WERI-Rb-1 (cell line): ENCODE results near the gene GPATCH11.

Experiments
- DNase-seq: peaks from one replicate; pipeline ENCODE4 v3.0.0-alpha.2; 2020
- H3K27ac ChIP-seq: fragments of 250-450 bp; sonication (Bioruptor Pico); 2 replicates; pipeline ENCODE4 v1.5.1; 2020; ENCODE audit warnings: mild to moderate bottlenecking, moderate library complexity
- H3K27me3 ChIP-seq: fragments of 250-450 bp; sonication (Bioruptor Pico); 2 replicates; pipeline ENCODE4 v1.5.1; 2021; ENCODE audit warnings: mild to moderate bottlenecking, low read depth, moderate library complexity; ENCODE audit not compliant: insufficient read depth, severe bottlenecking
- H3K36me3 ChIP-seq: fragments of 250-450 bp; sonication (Bioruptor Pico); 2 replicates; pipeline ENCODE4 v1.5.1; 2020; ENCODE audit warnings: mild to moderate bottlenecking, moderate library complexity
- H3K4me3 ChIP-seq: 2 replicates; pipeline ENCODE4 v1.5.1; 2011; ENCODE audit warnings: low read depth, mild to moderate bottlenecking, control low read depth, low read length
- H3K9me3 ChIP-seq: fragments of 250-450 bp; sonication (Bioruptor Pico); 2 replicates; pipeline ENCODE4 v1.5.1; 2021; ENCODE audit warnings: mild to moderate bottlenecking, moderate library complexity; ENCODE audit not compliant: severe bottlenecking
- TF ChIP-seq, protein P1 (sequence below): IDR thresholded peaks from 2 replicates; pipeline ENCODE4 v1.5.1; 2011; ENCODE audit warnings: low read depth, mild to moderate bottlenecking, control low read depth, inconsistent platforms, low read length

GPATCH11 gene

DNA sequence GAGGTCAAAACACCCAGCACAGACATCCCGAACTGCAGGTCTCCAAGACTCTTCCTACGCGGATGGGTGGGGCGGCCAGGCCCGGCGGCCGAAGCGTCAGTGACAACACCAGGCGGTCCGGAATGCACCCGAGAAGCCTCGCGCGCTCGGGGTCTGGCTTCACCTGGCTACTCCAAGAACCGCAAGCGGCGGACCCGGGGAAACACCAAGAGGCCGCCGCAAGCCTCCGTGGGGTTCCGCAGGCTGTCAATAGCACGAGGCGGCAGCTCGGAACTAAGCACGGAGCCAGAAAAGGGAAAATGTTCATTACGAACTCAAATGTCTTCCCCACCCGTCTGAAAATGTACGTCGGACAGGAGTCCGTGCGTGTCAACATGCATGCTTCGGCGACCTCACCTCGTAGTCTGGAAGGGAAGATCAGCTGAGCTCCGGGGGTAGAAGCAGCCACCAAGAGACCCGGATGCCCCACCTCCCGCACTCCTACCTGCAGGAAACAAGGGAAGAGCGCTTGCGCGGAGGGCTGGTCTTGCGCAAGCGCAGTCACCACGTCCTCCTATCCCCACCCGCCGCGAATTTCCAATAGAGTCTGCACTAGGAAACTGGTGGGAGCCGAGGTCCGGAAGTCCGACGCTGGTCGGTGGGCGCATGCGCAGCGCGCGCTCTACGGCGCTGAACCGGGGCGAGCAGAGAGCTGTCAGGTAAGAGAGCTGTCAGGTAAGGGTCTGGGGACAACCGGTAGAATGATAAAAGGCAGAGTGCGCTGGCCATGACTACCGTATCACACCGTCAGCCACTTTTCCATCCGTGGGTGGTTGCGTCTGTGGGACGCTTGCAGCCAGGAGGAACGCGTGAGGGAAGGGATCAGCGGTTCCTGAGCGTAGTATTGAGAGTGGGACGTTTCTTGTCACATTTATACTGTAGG, at the start of gene GPATCH11, which contains the start of gene HEATR5B:
GPATCH11 (plus strand) TSS at position 646 of the 922 bp plus-strand sequence. CDS start 3,864 bp downstream, outside the sequence.
HEATR5B (minus strand) TSS at position 500 of the 922 bp plus-strand sequence. CDS start 958 bp downstream, outside the sequence.
- TF ChIP-seq, protein P1, sequence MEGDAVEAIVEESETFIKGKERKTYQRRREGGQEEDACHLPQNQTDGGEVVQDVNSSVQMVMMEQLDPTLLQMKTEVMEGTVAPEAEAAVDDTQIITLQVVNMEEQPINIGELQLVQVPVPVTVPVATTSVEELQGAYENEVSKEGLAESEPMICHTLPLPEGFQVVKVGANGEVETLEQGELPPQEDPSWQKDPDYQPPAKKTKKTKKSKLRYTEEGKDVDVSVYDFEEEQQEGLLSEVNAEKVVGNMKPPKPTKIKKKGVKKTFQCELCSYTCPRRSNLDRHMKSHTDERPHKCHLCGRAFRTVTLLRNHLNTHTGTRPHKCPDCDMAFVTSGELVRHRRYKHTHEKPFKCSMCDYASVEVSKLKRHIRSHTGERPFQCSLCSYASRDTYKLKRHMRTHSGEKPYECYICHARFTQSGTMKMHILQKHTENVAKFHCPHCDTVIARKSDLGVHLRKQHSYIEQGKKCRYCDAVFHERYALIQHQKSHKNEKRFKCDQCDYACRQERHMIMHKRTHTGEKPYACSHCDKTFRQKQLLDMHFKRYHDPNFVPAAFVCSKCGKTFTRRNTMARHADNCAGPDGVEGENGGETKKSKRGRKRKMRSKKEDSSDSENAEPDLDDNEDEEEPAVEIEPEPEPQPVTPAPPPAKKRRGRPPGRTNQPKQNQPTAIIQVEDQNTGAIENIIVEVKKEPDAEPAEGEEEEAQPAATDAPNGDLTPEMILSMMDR = no peak
- H3K27ac ChIP-seq = peak within 1 kb of the TSS; percentile 62
- no peaks in the 10 kb centered on the region for H3K27me3 ChIP-seq
- H3K4me3 ChIP-seq = peak within 1 kb of the TSS; percentile 78
- DNase-seq = peak; percentile 99
- peaks cover 27% of the 10 kb centered on the region for H3K36me3 ChIP-seq
- H3K9me3 ChIP-seq = no peaks in the 10 kb centered on the region

DNA sequence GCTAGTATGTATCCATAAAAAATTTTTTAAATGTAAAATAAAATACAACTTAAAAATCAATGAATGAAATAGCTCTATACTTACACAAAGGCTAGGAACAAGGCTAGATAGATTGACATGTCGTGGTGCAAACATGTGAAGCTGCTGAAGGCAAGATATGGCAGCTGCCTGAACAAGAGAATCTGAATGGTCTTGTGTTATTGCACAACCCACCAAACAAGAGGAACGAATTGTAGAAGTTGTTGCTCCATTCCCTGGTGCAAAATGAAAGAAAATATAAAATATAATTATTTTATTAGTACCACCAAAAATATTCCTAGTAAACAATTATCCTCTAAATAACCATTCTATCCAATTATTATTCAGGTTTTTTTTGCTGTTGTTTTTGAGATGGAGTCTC, 46.5 kb upstream of the GPATCH11 start:
- Histone ChIP-seq H3K27me3 (no peaks in the 10 kb centered on the region), H3K4me3 (no peak overlapping the region), H3K9me3 (no peaks in the 10 kb centered on the region), H3K36me3 (peaks cover 14% of the 10 kb centered on the region), H3K27ac (no peak overlapping the region)
- TF ChIP-seq, protein P1 = no peak
- DNase-seq = no peak

DNA sequence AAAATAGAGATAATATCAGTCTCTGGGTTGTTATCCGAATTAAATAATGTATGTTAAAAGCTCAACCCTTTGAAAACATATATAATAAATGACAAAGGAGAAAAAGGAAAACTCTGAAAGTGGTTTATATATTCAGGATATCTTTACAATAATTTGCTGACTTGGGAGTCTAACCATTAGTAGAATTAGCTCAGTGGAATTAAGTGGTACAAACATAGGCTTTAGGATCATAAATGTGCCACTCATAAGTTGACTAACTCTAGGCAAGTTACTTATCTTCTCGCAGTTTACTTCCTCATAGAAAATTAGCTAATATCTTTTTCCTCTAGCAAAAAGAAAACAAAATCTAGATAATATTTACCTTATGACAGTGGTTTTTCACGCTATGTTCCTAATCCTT, 44.7 kb upstream of the GPATCH11 start:
- no peaks in the 10 kb centered on the region for H3K27me3 ChIP-seq
- H3K36me3 ChIP-seq = peaks cover 14% of the 10 kb centered on the region
- no peak for DNase-seq
- no peaks in the 10 kb centered on the region for H3K9me3 ChIP-seq
- no peak overlapping the region for H3K27ac ChIP-seq
- no peak overlapping the region for H3K4me3 ChIP-seq
- TF ChIP-seq, protein P1 = no peak

DNA sequence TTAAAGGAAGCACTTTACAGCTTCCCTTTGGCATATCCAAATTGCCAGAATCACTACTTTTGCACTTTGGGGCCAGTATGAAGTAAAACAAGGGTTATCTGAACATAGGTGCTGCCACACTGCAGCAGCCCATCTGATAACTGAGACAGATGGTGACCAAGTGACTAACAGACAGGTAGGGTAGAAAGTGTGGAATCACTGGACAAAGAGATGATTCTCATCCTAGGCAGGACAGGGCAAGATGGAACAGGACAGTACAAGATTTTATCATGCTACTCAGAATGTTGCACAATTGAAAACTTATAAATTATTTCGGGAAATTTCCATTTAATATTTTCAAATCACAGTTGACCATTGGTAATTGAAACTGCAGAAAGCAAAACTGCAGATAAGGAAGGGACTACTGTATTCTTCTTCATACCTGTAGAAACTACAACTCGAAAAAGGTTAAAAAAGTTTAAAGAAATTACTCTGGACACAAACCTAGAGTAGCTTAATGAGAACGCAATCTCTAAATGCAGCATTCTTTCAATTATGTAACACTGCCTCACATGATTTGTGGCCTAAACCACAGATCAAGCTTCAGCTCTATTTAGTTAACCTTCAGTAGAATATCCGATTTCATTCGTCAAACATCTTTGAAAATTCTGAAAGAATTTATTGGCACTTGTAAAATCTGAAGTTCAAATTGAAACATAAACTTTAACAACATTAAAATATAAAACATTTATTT, 31.6 kb upstream of the GPATCH11 start:
- no peaks in the 10 kb centered on the region for H3K9me3 ChIP-seq
- TF ChIP-seq, protein P1 = no peak
- H3K4me3 ChIP-seq = no peak overlapping the region
- H3K27me3 ChIP-seq = no peaks in the 10 kb centered on the region
- DNase-seq = no peak
- peaks cover 29% of the 10 kb centered on the region for H3K36me3 ChIP-seq
- no peak overlapping the region for H3K27ac ChIP-seq

DNA sequence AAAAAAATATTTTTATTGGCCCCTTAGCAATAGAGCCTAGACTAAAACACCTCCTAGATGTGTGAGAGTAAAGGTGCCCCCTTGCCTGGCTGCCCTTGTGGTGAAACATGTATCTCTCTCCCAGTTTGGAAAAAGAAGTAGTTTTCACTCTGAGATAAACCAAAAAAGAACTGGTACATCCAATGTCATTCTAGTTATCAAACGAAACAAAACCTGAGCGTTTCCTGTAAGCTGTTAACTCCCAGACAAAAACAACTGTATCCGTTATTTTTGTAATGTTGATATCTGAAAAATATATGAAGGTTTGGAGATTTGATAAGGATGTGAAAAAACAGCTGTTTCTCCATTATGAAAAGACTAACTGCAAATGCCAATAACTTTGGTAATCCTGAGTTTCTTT, 24.5 kb upstream of the GPATCH11 start:
- DNase-seq = no peak
- TF ChIP-seq, protein P1 = no peak
- H3K27me3 ChIP-seq = no peaks in the 10 kb centered on the region
- H3K27ac ChIP-seq = no peak overlapping the region
- peaks cover 46% of the 10 kb centered on the region for H3K36me3 ChIP-seq
- H3K9me3 ChIP-seq = no peaks in the 10 kb centered on the region
- H3K4me3 ChIP-seq = no peak overlapping the region
